HG02938 (cell line): ENCODE measurements around the gene UQCR11.
"Not testable (repeated sequence)": the region's sequence is repeated elsewhere in the genome, so short reads cannot be mapped to it uniquely, and the experiment has no call there.

Experiments
- ATAC-seq: cut with Tn5 transposase; IDR thresholded peaks from one replicate; pipeline ENCODE4 v1.9.1; 2021; ENCODE audit warnings: mild to moderate bottlenecking, moderate library complexity; ENCODE audit not compliant: unreplicated experiment

The UQCR11 gene

DNA sequence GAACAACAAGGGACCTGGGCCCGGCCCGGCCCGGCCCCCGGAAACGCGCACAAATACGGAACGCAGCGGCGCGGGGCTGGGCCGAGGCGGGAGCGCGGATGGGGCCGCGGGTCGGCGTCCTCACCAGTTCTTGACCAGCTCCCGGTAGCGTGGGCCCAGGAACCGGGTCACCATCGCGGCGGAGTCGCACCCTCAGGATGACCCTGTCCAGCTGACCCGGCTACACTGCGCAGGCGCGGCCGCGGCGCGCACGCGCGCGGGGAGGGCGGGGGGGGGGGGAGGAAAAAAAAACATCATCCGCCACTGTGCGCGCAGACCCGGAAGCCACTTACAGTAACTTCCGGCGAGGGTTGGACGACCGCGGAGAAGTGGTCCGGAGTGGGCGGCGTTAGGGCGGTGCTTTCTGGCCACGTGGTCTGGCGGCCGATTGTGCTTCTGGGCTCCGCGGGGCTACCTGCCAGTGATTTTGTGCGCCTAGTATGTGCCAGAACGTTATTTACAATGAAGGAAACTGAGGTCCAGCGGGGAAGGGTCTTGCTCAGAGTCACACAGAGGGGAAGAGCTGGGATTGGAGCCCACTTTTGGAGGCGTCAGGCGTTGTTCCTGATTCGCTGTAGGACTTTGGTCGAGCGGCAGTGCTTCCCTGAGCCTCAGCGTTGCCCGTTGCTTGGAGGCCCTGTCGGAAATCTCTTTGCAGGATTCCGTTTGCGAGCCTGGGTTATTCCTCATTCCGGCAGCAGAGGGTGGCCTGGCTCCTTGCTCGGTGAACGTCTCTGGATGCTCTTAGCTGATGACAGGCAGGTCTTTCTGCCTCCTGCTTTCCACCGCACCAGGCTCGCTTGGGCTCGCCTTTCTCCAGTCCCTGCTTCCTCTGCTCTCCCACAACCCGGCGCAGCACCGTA lies at the start of gene UQCR11:
UQCR11 (minus strand) TSS at position 227 of the 902 bp plus-strand sequence; CDS start at position 174, 53 bp downstream.
- peak; percentile 78 for ATAC-seq

DNA sequence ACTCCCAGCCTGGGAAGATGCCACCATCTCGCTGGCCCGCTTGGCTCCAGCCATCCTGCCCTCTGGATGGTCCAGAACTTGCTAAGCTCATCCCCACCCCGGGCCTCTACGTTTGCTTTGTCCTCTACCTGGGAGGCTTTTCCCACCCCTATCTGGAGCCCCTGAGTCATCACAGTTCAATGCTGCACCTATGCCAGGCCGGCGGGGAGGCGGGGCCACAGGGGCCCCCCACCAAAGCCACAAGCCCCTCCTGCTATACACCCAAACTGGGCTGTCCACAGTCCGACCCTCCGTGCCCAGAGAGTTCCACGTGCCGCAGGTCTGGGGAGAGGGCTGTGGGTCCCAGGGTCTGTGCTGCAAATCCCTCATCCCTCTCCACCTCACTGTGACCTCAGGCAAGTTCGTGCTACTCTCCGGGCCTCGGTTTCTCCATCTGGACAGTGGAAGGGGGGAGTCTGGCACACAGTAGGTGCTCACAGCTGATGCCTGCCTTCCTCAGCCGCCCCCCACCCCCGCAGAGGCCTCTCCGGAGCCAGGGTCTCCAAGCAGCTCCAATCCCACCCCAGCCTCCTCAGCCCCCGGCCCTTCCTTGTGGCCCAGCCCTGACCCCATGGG lies 49.0 kb upstream of the UQCR11 start:
- ATAC-seq: no peak

DNA sequence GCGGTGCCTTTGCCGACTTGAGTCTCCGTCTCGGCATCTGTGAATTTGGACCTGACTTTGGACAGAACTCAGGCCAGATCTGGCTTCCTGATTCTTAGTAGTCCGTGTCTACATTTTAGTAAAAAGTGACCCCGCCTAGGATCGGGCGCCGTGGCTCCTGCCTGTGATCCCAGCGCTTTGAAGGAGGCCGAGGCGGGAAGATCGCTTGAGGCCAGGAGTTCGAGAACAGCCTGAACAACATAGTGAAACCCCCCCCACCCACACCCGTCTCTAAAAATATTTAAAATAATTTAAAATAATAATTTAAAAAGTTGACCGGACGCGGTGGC lies 48.0 kb upstream of the UQCR11 start:
- ATAC-seq: no peak

DNA sequence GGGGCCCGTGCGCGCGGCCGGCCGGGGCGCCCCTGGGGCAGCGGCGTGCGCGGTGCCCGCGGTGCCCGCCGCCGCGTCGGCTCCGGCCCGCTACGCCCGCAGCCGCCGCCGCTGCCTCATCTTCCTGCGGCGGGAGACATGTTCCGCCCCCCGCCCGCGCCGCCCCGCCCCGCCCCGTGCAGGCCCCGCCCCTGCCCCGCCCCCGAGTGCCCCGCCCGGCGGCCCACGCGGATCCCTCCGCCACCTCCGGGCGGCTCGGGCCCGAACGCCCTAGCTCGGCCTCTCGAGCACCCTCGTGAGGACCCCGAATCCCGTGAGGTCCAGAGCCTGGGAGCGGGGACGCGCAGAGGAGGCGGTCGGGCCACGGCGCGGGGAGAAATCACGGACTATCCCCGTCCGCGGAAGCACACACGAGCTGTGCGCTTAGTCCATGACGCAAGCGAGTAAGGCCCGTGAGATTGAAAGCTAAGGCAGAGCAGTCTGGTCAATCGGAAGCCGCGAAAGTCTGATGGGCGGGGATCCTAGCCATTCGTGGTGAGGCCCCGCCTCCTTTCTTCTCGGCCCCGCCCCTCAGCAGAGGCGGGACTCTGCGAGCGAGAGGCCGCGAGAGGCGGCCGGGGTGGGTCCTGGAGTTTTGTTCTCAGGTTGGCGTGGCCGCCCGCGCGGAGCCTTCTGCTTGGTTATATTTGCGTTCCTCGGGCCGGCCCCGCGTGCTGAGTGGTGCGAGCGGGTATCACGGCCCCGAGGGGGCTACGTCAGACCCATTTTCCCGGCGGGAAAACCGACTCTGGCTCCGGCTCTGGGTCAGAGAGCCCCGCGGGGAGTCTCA lies 47.4 kb upstream of the UQCR11 start, which contains the start of gene TCF3:
TCF3 (minus strand) TSS at position 145 of the 829 bp plus-strand sequence. CDS start 2,367 bp downstream, outside the sequence.
- peak; percentile 66 for ATAC-seq

DNA sequence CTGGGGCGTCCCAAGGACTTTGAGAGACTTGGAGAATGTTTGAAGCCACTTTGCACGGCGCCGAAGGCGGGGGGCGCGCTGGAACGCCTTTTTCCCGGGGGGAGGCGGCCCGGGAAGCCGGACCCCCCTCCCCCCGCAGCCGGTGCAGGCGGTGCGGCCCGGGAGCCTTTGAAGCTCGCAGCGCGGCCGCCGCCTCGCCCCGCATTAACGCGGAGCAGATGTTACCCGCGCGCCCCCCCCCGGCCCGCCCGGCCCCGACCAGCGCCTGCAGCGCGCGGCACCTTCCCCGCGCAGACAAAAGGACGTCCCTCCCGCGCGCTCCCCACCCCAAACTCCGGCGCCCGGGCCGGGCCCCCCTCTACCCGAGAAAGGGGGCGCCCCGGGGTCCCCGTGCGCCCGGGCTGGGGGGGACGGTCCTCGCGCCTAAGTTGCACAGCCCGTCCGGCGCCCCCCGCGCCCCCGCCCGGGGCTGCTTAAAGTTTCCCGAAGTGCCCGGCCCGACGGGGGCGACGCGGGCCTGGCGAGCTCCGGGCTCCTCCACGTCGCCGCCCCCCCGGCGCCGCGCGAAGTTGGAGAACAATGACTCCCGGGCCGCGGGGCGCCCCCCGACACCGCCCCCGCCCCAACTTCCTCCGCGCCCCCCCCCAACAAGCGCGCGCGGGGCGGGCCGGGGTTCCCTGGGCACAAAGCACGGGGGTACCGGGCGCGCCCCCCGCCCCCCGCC lies 46.5 kb upstream of the UQCR11 start:
- no peak for ATAC-seq

DNA sequence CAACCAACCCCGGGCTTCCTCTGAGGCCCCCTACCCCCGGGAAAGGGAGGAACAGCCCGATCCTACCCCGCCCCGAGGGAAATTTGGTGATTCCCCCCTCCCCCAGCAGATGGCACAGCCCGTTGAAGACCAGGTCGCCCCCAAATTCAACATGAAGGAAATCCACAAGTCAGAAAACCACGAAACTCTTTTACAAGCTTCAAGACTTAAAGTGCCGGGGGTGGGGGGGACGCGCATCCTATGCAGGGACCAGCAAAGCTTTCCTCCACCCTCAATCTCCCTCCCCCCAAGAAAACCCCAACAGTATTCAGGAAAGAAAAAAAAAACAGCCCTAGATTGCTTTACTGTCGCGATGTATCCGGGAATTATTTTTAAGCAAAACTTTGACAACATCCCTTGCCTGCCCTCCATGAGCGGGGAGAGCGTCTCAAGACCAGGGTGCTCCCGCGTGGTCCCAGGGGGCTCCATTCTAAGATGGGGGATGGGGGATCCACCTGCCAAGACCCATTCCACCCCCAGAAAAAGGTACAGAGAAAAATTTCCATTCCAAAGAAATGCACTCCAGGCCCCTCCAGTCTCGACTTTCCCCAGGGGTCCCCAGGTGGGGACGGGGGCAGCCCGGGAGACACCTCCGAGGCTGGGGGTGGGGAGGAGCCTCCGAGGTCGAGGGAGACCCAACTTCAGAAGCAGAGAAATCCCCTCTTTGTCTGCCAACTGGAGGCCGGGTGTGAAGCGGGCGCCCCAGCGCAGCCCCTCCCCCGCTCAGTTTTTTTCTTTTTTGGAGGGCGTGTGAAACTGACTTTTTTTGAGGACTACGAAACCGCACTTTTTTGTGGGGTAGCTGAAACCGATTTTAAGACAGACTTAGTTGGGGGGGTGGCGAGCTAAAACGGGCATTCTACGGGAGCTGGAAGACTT lies 45.6 kb upstream of the UQCR11 start:
- no peak for ATAC-seq

DNA sequence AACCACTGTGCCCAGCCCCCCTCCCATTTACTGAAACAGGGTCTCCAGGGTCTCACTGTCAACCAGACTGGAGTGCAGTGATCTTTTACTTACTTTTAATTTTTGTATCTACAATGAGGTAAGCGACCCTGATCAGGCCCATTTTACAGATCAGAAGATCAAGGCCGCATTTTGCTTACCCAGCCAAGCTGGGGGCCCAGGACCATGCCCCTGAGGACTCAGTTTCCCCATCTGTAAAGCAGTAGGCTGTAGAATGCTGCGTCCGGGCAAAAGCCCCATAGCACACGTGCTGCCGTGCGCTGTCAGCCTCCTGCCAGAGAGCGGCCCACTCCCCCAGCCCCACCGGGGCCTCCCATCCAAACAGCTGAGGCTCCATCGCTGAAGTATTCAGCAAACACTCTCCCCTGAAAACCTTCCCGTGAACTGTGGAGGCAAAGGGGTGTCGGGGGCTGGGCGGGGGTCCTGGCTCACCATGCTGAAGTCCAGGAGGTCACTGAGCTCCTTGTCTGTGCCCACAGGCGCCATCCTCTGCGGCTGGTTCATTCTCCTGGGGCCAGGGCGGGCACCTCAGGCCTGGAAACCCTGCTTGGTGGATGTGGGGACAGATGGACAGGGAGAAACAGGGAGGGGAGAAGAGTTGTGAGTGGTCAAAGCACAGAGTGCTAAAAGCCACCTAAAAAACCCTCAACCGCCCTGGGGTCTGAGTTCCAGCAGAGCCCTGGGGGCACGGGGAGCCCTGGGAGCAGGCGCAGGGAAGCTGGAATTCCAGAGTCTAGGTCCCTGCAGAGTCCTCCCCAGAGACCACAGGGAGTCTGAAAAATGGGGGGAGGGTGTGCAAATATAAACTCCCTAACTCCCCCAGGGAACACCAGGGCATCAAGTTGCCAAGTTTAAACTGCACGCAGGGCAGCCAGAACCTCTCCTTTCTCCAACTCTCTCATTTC lies 44.7 kb upstream of the UQCR11 start:
- ATAC-seq: no peak

DNA sequence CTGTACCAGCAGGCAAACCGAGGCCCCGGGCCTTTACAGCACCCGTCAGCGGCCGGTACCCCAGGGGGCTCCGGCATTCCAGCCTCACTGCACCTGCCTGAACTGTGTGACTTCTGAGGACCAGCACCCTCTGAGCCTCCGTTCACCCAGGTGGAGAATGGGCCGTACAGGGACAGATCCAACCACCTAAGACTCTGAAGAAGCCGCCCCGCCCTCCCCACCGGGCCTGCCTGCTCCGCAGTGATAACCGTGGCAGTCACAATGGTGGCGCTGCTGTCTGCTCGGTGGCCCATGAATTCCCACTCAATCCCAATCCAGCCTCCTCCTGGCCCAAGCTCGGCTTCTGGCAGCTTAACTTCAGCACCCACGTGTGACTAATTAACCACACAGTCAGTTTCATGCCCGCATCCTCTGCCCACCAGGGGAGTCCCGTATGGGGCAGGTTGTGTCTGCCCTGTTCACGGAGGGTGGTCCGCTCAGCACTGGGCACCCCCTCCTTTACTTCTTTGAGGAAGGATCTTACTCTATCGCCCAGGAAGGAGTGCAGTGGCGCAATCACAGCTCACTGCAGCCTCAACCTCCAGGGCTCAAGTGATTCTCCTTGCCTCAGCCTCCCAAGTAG lies 43.8 kb upstream of the UQCR11 start:
- peak; percentile 7 for ATAC-seq

DNA sequence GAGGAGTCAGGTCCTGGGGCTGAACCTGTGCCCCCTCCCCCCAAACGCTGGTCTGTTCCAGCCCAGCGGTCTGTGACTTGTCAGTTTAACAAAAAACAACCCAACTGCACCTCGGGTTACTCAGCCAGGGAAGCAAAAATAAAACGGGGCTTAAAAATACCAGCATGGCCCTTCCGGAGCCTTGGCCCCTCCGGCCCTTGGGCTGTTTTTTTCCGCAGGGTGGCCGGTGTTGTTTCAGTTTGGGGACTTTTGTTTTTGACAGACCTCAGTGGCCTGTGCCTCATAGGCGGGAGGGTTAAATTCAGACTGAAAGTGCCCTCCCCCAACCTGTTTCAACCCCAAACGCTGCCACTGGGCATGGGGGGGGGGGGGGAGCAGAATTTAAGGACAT lies 43.2 kb upstream of the UQCR11 start:
- peak; percentile 21 for ATAC-seq

DNA sequence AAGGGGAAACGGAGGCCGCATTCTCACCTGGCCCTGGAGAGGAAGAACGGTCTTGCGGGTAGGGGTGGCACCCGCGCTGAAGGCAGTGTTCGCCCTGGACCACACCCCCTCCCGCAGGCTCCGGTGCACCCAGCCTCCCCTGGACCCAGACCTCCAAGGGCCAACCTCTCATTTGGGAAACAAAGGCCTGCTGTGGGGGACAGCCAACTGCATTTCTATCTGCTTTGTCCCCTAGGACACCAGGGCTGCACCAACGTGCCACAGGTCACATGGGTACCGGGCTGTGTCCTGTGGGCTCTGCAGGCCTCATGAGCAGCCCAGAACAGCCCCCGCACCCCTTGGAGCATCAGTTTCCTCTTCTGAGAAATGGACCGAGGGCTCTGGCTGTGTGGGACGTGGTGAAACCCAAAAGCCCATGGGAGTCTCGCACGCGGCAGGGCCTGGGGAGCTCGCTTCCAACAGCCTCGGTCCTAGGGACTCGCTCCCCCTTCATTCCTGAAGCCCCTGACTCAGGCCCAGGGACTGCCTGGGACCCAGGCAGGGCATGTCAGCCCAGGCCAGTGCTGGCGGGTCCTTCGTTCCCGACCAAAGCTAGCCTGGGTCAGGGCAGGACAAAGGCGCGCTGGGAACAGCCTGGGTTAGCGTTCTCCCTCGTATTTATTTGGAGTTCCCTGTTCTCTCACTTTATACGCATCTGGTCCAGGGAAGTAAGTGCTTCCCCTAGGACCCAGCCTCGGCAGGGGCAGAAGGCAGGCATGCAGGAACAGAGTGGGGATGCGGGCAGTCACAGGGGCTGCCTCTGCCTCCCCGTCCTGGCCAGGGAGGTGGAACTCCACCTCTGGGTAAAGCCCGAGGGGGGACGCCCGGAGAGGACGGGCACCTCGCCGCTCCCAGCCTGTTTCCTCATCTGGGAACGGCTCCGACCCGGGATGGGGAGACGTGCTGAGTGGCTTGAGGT lies 42.5 kb upstream of the UQCR11 start:
- ATAC-seq: no peak

DNA sequence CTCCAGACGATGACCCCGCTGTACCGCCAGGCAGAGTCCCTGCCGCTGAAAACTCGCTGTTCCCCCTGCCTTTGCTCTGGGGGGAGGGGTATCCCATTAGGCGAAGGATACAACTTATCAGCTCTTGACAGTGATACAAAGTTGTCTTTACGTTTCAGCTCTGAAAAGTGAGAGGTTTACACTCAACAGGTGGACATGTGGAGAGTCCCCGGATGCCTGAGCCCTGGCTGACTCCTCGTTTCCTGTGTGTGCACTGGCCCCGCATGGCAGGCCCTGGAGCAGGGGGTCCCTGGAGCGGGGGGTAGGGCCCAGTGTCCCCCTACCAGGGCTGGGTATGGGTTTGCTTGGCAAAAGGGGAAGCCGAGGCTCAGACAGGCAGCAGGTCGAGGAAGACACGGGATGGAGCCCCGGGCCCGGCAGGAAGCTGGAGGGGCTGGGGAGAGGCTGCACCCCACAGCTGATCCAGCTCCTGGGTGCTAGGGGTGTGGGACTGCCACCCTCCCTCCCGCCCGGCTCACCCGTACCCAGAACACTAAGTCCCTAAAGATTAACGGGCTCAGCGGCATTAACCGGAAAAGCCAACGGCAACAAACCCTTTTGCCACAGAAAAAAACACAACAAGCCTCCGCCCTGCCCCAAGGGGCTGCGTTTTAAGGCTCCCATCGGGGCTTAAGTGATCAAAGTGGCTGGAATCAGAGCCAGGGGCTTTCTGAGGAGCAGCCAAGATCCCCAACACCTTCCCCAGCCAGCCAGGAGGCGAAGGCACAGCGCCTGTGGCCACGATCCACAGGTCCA lies 41.6 kb upstream of the UQCR11 start:
- ATAC-seq: no peak

DNA sequence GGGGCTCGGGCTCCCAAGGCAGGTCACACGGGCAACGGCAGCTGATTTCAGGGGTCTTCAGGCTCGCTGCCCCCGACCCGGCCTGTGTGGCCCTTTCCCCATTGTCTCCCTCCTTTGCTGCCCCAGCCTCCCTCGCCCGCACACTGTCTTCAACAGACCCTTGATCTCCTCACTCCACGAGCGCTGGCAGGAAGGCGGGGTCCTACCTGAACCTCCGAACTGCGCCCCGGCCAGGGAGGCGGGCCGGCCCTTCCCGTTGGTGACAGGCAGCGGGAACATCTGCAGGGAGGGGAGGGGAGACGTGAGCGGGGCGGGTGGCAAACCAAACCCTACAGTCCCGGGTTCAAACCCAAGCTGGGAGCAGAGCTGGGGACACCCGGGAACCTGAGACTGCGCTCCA lies 40.9 kb upstream of the UQCR11 start:
- ATAC-seq: no peak

DNA sequence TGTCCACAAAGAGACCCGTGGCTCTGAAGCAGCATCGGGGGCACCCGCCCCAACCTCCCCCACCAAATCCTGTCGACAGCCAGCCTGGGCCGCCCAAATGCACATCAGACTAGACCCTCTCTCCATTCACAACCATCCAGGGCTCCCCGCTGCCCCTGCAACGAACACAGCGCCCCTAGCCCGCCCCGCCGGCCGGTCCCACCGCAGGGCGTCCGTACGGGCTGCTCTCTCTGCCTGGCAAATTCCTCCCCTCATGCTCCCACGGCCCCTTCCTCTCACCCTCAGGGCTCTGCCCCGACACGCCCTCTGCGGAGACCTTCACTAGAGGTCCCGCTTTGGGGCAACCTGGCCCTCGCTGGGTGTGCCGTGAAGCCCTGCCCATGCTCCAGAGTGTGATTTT lies 40.0 kb upstream of the UQCR11 start:
- no peak for ATAC-seq

DNA sequence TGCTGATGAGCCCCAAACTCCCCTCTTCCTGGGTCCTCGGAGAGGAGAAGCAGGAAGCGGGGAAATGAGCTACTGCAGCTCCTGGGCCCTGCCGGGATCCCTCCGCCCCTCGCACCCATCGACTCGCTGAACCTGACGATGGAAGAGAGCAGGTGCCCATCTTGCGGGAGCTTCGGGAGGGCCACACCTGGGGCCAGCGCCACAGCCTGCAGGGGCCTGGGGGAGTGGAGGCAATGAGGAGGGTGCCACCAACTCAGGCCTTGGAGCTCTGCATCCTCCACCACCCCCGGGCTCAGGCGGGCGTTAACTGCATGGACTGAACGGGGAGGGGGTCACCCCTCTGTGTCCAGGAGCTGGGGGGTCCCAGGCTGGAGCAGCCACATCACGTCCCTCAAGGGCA lies 38.8 kb upstream of the UQCR11 start:
- no peak for ATAC-seq

DNA sequence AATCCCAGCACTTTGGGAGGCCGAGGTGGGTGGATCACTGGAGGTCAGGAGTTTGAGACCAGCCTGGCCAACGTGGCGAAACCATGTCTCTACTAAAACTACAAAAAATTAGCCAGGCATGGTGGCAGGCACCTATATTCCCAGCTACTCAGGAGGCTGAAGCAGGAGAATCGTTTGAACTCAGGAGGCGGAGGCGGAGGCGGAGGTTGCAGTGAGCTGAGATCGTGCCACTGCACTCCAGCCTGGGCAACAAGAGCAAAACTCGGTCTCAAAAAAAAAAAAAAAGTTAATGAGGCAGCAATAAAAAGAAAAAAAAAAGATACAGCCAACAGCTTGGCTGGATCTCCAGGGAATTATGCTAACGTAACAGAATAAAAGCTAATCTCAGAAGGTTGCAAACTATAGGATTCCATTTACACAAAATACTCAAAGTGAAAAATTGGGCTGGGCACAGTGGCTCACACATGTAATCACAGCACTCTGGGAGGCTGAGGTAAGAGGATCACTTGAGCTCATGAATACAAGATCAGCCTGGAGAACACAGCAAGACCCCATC lies 35.7 kb upstream of the UQCR11 start:
- ATAC-seq: not testable (repeated sequence)
